HFF-Myc (cell line): ENCODE results near the gene OR4A16.

Experiments used
- DNase-seq: peaks from one replicate; pipeline ENCODE4 v3.0.0-alpha.2; 2011; ENCODE audit warnings: low read depth; ENCODE audit errors: extremely low read depth
- H3K4me3 ChIP-seq: replicated peaks from 2 replicates; pipeline ENCODE4 v1.5.1; 2011; ENCODE audit warnings: low read depth, mild to moderate bottlenecking, control low read depth, low read length
- TF ChIP-seq, protein P1 (sequence below): IDR thresholded peaks from 2 replicates; pipeline ENCODE4 v1.5.1; 2012; ENCODE audit warnings: mild to moderate bottlenecking, low read depth, low read length, control low read depth; ENCODE audit errors: missing control alignments

OR4A16 gene, protein sequence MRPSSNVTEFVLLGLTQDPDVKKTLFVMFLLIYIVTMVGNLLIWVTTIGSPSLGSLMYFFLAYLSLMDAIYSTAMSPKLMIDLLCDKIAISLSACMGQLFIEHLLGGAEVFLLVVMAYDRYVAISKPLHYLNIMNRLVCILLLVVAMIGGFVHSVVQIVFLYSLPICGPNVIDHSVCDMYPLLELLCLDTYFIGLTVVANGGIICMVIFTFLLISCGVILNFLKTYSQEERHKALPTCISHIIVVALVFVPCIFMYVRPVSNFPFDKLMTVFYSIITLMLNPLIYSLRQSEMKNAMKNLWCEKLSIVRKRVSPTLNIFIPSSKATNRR

GRCh38 chr11:55342901-55343300, at the start of gene OR4A16:
Gene OR4A16, plus strand, starts transcription at chr11:55343201. Its CDS starts 0 bp downstream, at chr11:55343201.
- H3K4me3 ChIP-seq, result no peak within 1 kb of the TSS
- TF ChIP-seq, protein P1, sequence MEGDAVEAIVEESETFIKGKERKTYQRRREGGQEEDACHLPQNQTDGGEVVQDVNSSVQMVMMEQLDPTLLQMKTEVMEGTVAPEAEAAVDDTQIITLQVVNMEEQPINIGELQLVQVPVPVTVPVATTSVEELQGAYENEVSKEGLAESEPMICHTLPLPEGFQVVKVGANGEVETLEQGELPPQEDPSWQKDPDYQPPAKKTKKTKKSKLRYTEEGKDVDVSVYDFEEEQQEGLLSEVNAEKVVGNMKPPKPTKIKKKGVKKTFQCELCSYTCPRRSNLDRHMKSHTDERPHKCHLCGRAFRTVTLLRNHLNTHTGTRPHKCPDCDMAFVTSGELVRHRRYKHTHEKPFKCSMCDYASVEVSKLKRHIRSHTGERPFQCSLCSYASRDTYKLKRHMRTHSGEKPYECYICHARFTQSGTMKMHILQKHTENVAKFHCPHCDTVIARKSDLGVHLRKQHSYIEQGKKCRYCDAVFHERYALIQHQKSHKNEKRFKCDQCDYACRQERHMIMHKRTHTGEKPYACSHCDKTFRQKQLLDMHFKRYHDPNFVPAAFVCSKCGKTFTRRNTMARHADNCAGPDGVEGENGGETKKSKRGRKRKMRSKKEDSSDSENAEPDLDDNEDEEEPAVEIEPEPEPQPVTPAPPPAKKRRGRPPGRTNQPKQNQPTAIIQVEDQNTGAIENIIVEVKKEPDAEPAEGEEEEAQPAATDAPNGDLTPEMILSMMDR, result no peak
- DNase-seq, result no peak

GRCh38 chr11:55324500-55324899, 18.5 kb upstream of the OR4A16 start:
- no peak overlapping the region for H3K4me3 ChIP-seq
- no peak for DNase-seq
- TF ChIP-seq, protein P1, result no peak

DNA sequence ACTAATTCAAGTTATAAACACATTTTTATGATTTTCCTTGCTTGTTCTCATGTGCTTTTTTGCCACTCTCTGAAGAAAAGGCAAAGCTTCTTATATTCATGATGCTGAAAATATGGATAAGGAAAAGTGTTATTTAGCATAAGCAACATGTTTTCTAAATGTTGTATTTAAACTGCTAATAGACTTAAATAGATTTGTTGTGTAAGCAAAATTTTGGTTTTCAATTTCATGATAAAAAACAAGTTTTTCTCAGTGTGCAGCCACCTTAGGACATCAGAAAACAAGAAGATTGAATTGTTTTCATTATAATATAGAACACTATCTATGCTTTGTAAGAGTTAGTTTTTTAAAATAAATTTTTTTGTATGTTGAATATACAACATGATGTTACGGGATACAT, 2.3 kb downstream of the OR4A16 start:
- no peak overlapping the region for H3K4me3 ChIP-seq
- no peak for DNase-seq
- TF ChIP-seq, protein P1, result no peak

- no peak overlapping the region for H3K4me3 ChIP-seq
- TF ChIP-seq, protein P1, result no peak
- DNase-seq, result no peak
These were observed 6.0 kb downstream of the OR4A16 start for GRCh38 chr11:55349032-55349431.

GRCh38 chr11:55357560-55358184, 14.7 kb downstream of the OR4A16 start:
- DNase-seq, result no peak
- no peak overlapping the region for H3K4me3 ChIP-seq
- TF ChIP-seq, protein P1, result no peak

DNA sequence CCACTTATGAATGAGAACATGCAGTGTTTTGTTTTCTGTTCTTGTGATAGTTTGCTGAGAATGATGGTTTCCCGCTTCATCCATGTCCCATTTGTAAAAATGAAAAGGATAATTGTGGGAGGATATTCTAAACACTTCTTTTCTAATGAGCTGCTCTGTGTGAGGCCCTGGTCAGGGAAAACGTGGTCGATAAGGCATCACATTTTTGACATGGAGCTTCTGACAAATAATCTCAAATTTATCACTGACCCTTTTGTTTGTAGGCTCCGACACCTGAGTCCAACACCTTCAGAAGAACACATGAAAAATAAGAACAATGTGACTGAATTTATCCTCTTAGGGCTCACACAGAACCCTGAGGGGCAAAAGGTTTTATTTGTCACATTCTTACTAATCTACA, 24.7 kb downstream of the OR4A16 start, which contains the start of gene OR4A15:
TSS of gene OR4A15 (plus strand) at position 301 of the 400 bp plus-strand sequence. CDS start at position 301, 0 bp downstream.
- TF ChIP-seq, protein P1, result no peak
- DNase-seq, result no peak
- no peak within 1 kb of the TSS for H3K4me3 ChIP-seq
